Measurements from ENCODE around the gene SPESP1.

DNA sequence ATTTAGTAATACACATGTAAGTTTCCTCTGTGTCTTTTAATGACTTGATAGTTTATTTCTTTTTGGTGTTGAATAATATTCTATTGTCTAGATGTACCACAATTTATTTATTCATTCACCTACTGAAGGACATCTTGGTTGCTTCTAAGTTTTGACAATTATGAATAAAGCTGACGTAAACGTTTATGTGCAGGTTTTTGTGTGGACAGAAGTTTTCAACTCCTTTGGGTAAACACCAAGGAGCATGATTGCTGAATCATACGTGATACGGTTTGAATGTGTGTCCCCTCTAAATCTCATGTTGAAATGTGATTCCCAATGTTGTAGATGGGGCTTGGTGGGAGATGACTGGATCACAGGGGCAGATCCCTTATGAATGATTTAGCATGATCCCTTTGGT is 21.5 kb downstream of the SPESP1 start:
- no peak for TF ChIP-seq KDM1A (IDR thresholded peaks at IDR 0.05)
- TF ChIP-seq EP300 (IDR thresholded peaks at IDR 0.05; ENCODE audit: low read length): no peak
- TF ChIP-seq, protein P1, sequence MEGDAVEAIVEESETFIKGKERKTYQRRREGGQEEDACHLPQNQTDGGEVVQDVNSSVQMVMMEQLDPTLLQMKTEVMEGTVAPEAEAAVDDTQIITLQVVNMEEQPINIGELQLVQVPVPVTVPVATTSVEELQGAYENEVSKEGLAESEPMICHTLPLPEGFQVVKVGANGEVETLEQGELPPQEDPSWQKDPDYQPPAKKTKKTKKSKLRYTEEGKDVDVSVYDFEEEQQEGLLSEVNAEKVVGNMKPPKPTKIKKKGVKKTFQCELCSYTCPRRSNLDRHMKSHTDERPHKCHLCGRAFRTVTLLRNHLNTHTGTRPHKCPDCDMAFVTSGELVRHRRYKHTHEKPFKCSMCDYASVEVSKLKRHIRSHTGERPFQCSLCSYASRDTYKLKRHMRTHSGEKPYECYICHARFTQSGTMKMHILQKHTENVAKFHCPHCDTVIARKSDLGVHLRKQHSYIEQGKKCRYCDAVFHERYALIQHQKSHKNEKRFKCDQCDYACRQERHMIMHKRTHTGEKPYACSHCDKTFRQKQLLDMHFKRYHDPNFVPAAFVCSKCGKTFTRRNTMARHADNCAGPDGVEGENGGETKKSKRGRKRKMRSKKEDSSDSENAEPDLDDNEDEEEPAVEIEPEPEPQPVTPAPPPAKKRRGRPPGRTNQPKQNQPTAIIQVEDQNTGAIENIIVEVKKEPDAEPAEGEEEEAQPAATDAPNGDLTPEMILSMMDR (IDR thresholded peaks at IDR 0.05 in 2 of 3, conservative IDR thresholded peaks at IDR 0.05 in 1 of 3; ENCODE audit: insufficient read depth in 2 of 3, low read depth in 1 of 3, low read length in 3 of 3): no peak
- TF ChIP-seq GABPA (tag; conservative IDR thresholded peaks at IDR 0.05; ENCODE audit: low read depth): no peak
- no peak for TF ChIP-seq NFYB (IDR thresholded peaks at IDR 0.05; ENCODE audit: extremely low read depth, insufficient read length)
- TF ChIP-seq KLF16 (IDR thresholded peaks at IDR 0.05): no peak
- no peak for TF ChIP-seq ZZZ3 (IDR thresholded peaks at IDR 0.05)
- TF ChIP-seq, protein P2, sequence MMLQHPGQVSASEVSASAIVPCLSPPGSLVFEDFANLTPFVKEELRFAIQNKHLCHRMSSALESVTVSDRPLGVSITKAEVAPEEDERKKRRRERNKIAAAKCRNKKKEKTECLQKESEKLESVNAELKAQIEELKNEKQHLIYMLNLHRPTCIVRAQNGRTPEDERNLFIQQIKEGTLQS (IDR thresholded peaks at IDR 0.05): no peak
- TF ChIP-seq, protein P2 (CRISPR knock-in tag; conservative IDR thresholded peaks at IDR 0.05): no peak
- TF ChIP-seq, protein P3, sequence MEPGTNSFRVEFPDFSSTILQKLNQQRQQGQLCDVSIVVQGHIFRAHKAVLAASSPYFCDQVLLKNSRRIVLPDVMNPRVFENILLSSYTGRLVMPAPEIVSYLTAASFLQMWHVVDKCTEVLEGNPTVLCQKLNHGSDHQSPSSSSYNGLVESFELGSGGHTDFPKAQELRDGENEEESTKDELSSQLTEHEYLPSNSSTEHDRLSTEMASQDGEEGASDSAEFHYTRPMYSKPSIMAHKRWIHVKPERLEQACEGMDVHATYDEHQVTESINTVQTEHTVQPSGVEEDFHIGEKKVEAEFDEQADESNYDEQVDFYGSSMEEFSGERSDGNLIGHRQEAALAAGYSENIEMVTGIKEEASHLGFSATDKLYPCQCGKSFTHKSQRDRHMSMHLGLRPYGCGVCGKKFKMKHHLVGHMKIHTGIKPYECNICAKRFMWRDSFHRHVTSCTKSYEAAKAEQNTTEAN (CRISPR knock-in tag; IDR thresholded peaks at IDR 0.05): no peak
- TF ChIP-seq POLR2A (conservative IDR thresholded peaks at IDR 0.05): no peak
- TF ChIP-seq NONO (IDR thresholded peaks at IDR 0.05; ENCODE audit: low read depth in 2 of 2, low read length in 1 of 2): no peak
- TF ChIP-seq POLR2AphosphoS2 (IDR thresholded peaks at IDR 0.05; ENCODE audit: low read length): no peak
- TF ChIP-seq SMAD1 (IDR thresholded peaks at IDR 0.05; ENCODE audit: low read depth, low read length, partially characterized antibody): no peak
- TF ChIP-seq, protein P4, sequence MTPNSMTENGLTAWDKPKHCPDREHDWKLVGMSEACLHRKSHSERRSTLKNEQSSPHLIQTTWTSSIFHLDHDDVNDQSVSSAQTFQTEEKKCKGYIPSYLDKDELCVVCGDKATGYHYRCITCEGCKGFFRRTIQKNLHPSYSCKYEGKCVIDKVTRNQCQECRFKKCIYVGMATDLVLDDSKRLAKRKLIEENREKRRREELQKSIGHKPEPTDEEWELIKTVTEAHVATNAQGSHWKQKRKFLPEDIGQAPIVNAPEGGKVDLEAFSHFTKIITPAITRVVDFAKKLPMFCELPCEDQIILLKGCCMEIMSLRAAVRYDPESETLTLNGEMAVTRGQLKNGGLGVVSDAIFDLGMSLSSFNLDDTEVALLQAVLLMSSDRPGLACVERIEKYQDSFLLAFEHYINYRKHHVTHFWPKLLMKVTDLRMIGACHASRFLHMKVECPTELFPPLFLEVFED (CRISPR knock-in tag; conservative IDR thresholded peaks at IDR 0.05): no peak

Data from K562 (cell line).